HT1080 (cell line): ENCODE data around the gene GABRA4. TPM values are rescaled to one million over a fixed set of nuclear protein-coding genes. Genes with fewer than 3 reads are reported as not detected.

Source experiments
- DNase-seq: peaks from one replicate; pipeline ENCODE4 v3.0.0-alpha.2; 2015; ENCODE audit warnings: low read depth
- polyA plus RNA-seq, 2 experiments: library from polyadenylated mRNA; depleted of rRNA; stranded (reverse); fragments of >200 nt; gene quantifications; 2 replicates each; pipeline ENCODE4 v1.2.3, GENCODE V29; 2015
- total RNA-seq: library from RNA; depleted of rRNA; stranded (reverse); fragments of >200 nt; shearing (Covaris generic); gene quantifications from 2 replicates; pipeline ENCODE4 v1.2.3, GENCODE V29; 2014; rRNA removed

The GABRA4 gene
- 0.03 and 0.11 TPM in 2 replicates for total RNA-seq
- 0.05 TPM in 1 of 2 replicates, not detected in the other for polyA plus RNA-seq (2015; cell fraction: cytosol; rRNA removed)
- 0.22 TPM in 1 of 2 replicates, not detected in the other for polyA plus RNA-seq (2015; cell fraction: nucleus; rRNA removed)

- no peak for DNase-seq
Observed at GRCh38 chr4:46993075-46994006, at the start of gene GABRA4. TSS of gene GABRA4 (minus strand) at chr4:46993581. CDS start at chr4:46993424, 157 bp downstream.

- DNase-seq: no peak
Observed at GRCh38 chr4:47040828-47041227, 47.4 kb upstream of the GABRA4 start.

DNA sequence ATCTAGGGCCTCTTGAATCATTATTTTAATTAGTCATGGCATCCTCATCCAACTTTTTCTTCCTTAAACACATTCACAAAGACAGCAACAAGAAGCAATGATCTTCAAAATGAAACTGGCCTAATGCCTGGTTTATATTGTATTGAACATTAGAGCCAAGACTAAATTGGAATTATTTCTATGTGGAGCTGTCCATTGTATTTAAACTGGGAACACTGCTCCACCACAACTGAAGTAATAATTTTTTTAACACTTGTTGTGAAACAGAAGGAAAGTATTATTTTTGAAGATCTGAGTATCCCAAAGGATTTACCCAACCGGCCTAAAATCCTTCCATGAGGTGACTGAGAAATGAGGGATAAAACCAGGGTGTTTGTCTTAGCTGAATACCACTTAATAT is 44.9 kb upstream of the GABRA4 start:
- DNase-seq: no peak

- peak; percentile 77 for DNase-seq
Observed at GRCh38 chr4:47032405-47033106, 39.2 kb upstream of the GABRA4 start.

GRCh38 chr4:47031751-47032404 is 38.5 kb upstream of the GABRA4 start:
- peak; percentile 11 for DNase-seq

DNA sequence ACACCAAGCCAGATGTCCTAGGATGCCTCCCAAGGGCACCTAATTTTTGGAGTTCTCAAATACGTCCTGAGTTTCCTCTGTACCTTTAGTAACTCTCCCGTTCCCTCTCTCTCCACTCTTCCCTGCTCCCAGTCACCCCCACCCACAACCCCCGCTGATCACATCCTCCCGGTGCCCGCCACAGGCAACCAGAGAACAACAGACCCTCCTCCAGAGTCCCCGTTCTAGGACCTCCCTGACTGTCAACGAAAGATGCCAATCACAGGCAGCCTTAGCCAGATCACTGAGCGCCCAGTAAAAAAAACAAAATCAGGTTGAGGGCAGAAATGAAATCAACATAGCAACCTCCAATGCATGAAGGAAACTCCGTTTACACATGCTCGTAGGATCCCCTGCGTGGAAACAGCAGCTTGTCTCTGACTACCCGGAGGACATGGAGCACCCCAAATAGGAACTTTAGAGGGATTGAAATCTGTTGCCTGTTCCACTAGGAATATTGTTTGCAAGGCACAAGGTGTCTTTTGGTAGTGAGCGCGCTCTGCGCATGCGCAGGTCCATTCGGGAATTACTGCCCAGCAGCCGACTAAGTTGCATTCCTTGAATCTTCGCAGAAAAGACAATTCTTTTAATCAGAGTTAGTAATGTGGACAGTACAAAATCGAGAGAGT is 37.8 kb upstream of the GABRA4 start, which contains the start of gene GABRB1:
Gene GABRB1 (plus strand): TSS at position 557 of the 668 bp plus-strand sequence.
- DNase-seq: no peak

DNA sequence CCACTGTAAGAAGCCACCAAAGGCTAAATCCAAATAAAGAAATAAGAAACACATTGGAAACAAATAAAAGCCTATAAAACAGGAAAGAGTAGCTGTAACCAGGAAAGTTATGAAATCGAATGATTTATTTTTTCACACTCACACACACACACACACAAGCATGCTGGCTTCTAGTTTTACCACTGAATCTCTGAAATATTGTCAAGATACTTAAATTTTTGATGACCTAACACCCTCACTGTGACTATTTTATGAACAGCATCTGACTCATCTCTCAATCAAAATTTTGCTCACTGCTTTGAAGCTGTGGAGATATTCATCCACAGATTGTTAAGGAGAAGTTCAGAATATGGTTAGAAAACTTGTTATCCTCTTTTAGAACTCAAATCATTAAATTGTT is 24.1 kb upstream of the GABRA4 start:
- peak; percentile 48 for DNase-seq

GRCh38 chr4:47017081-47017480 is 23.7 kb upstream of the GABRA4 start:
- DNase-seq: no peak

DNA sequence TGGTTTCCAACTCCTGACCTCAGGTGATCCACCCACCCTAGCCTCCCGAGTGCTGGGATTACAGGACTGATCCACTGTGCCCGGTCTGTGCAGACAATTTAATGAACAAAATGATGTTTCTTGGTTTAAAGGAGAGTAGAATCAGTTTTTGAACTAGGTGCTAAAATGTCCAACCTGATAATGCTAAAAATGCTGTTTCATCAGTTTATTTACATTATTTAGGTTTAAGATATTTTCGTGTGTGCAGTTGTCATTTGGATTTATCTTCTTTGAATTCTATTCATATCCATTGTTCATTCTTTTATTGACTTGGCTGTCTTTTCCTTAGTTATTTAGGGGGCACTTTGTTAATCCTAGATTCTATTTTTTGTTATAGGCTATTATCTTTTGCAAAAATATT is 20.0 kb upstream of the GABRA4 start:
- no peak for DNase-seq

DNA sequence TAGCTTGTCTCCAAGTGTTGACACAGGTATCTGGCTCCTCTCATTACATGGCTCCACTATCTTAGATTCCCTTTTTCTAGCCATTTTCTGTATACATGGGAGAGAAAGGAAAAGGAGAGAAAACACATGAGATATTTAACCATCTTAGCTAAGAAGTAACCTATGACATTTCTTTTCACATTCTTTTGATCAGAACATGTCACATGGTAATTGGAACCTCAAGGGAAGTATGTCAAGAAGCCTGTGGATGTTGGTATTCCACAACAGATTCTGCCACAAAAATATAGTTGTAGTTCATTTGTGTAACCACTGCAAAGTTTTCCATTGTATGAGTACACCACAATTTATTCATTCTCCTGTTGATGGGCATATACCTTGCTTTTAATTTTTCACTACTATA is 19.3 kb upstream of the GABRA4 start:
- no peak for DNase-seq

GRCh38 chr4:47010912-47011446 is 17.6 kb upstream of the GABRA4 start:
- DNase-seq: no peak

GRCh38 chr4:47010347-47010911 is 17.0 kb upstream of the GABRA4 start:
- no peak for DNase-seq

DNA sequence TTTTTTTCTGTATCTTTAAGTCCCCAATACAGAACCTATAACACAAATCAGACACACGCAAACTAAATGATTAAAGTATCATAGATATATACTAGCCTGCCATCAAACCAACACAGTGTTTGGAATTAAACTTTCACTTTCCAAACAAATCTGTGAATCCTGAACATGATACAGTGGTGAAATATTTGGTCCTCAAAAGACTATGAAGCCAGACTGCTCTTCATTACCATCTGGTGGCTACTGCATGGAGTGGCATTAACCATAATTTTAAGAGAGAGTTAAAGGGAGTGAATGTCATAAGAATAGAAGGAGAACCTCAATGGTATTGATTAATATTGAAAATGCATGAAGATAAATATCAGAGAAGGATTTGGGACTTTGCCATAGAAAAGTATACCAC is 9.2 kb upstream of the GABRA4 start:
- DNase-seq: peak; percentile 13

DNA sequence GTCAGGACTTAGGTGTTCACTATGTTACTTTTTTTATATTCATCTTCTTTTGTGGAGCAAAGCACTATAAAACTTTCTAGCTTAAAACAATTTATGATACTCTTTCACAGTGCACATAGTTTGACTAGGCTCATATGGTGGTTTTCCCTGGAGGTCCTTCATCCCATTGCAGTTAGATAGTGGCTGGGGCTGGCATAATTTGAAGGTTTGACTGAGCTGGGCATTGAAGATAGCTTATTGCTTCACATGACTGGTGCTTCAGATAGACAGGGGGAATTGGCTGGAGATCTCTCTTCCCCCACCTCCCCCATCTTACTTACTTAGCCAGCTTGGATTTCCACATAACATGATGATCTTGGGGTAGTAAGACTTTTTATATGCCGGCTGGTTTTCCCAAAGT is 7.0 kb upstream of the GABRA4 start:
- no peak for DNase-seq

GRCh38 chr4:46999566-46999965 is 6.2 kb upstream of the GABRA4 start:
- DNase-seq: no peak

DNA sequence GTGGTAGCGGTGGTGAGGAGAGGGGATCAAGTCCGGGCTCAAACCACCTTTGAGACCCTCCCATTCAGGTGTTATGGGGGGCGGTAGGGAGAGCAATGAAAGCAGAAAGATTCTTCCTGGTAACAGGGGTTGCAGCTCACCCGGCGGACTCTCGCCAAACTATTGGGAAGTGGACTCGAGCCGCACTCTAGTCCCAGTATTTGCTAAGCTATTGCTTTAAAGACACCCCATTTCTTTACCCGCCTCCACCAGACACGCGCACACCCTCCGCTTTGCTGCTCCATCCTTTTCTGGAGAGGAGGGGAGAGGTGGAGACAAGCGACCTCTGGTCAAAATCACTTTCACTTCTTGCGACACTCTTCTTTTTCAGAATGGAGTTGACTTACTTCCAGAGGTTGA is 625 bp upstream of the GABRA4 start:
- no peak for DNase-seq

- no peak for DNase-seq
Observed at GRCh38 chr4:46992338-46992737, 1.0 kb downstream of the GABRA4 start.

DNA sequence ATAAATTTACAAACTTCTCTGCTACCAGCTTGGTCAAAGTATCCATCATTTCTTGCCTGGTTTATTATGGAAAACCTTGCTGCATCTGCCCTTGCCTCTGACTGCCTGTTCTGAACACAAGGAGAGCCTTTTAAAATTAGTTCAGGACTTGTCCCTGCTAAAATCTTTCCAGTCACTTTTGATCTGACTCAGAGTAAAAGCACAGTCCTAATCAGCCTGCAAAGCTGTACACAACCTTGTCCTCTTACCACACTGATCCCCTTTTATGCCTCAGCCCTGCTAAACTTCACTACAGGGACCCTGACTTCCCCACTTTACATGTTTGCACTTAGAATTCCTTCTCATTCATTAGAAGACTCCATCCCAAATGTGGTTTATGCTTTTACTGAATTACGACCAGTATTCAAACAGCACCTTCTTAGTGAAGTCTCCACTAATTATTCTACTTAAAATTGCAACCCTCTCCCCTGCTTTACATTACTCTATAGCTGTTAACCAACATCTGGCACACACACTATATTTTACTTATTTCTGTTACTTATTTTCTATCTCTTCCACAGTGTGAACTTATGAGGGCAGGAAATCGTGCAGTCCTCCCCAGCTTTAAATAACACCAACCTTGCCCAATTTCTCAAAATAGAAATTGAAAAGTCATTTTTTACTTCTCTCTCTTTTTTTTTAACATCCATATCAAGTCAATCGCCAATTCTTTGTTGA is 6.3 kb downstream of the GABRA4 start:
- no peak for DNase-seq

DNA sequence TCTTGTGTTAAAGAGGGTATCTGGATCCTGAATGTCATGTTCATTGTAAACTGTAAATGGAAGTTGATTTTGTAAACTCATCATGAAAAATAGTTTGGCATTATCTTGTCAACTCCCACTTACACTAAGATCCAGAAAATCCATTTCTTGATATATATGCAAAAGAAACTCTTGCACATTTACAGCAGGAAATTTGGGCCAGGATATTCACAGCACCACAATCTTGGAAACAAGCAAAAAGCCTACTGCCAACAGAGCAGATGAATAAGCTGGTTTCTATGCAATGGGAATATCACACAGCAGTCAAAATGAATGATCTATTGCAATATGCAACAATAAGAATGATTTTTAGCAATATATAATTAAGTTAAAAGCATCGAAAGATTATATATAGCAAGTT is 8.6 kb downstream of the GABRA4 start:
- no peak for DNase-seq

- DNase-seq: no peak
Observed at GRCh38 chr4:46980851-46981250, 12.5 kb downstream of the GABRA4 start.
